A673 (cell line): ENCODE measurements around the gene HNRNPM. TPM values are rescaled to one million over a fixed set of nuclear protein-coding genes. Genes with fewer than 3 reads are reported as not detected.
A peak's percentile ranks its signal among the peaks of the same experiment; 100 is the strongest.

ENCODE experiments used
- BruUV-seq: library from RNA; stranded (reverse); fragments of 400-500 nt; replicated peaks from 2 replicates; lab custom pipeline; 2021; lab: Mats Ljungman, UMichigan
- CTCF ChIA-PET: fragments of 300-600 bp; sonication (Branson Sonifier 250); formaldehyde crosslinking; loops from one replicate; lab custom pipeline; 2022; ENCODE audit warnings: antibody characterized with exemption; lab: Charles Lee
- POLR2A ChIA-PET: fragments of 300-600 bp; sonication (Branson Sonifier 250); formaldehyde crosslinking; loops from one replicate; lab custom pipeline; 2022; ENCODE audit warnings: antibody characterized with exemption; ENCODE audit not compliant: low non-redundant PET; lab: Charles Lee
- DNase-seq: peaks from one replicate; pipeline ENCODE4 v3.0.0-alpha.2; 2015; ENCODE audit warnings: low spot score
- H3K27ac ChIP-seq: fragments of 200-600 bp; sonication (generic); 2 replicates; pipeline ENCODE4 v1.5.1; 2016; ENCODE audit warnings: mixed run types, low read depth, mild to moderate bottlenecking, mixed read lengths, antibody characterized with exemption, low read length; ENCODE audit not compliant: poor library complexity, severe bottlenecking
- H3K27me3 ChIP-seq: fragments of 200-600 bp; sonication (generic); replicated peaks from 2 replicates; pipeline ENCODE4 v1.6.1; 2017; ENCODE audit warnings: mixed run types, low read depth, mild to moderate bottlenecking, mixed read lengths, antibody characterized with exemption, low read length; ENCODE audit not compliant: insufficient read depth, poor library complexity
- H3K36me3 ChIP-seq: fragments of 200-600 bp; sonication (generic); 2 replicates; pipeline ENCODE4 v1.6.1; 2016; ENCODE audit warnings: mixed run types, mild to moderate bottlenecking, mixed read lengths, antibody characterized with exemption, low read length; ENCODE audit not compliant: insufficient read depth, poor library complexity, severe bottlenecking
- H3K4me1 ChIP-seq: fragments of 200-600 bp; sonication (generic); 2 replicates; pipeline ENCODE4 v1.6.1; 2017; ENCODE audit warnings: mixed run types, mild to moderate bottlenecking, mixed read lengths, antibody characterized with exemption, low read length; ENCODE audit not compliant: insufficient read depth, poor library complexity, severe bottlenecking
- H3K4me3 ChIP-seq: fragments of 200-600 bp; sonication (generic); 2 replicates; pipeline ENCODE4 v1.5.1; 2016; ENCODE audit warnings: low read depth, mixed run types, mild to moderate bottlenecking, mixed read lengths, low read length; ENCODE audit not compliant: poor library complexity, severe bottlenecking
- H3K9me3 ChIP-seq: fragments of 200-600 bp; sonication (generic); 2 replicates; pipeline ENCODE4 v1.6.1; 2016; ENCODE audit warnings: mixed run types, low read depth, mild to moderate bottlenecking, mixed read lengths, antibody characterized with exemption, low read length; ENCODE audit not compliant: poor library complexity, severe bottlenecking
- CTCF ChIP-seq: fragments of 300-800, 200-600 bp; sonication (generic); conservative IDR thresholded peaks from 2 replicates; pipeline ENCODE4 v1.5.1; 2017; ENCODE audit warnings: low read depth, mild to moderate bottlenecking, antibody characterized with exemption, low read length, moderate library complexity, mixed read lengths
- EZH2 ChIP-seq: fragments of 200-600 bp; sonication (generic); IDR thresholded peaks from 2 replicates; pipeline ENCODE4 v1.6.1; 2017; ENCODE audit warnings: borderline replicate concordance, low read depth, mild to moderate bottlenecking, mixed read lengths, antibody characterized with exemption, low read length; ENCODE audit not compliant: poor library complexity, severe bottlenecking
- intact Hi-C: fragments of 100-400 bp; cut with micrococcal nuclease; formaldehyde crosslinking; loops from one replicate; pipeline ENCODE4 v1.10.0; 2022; ENCODE audit not compliant: unreplicated experiment
- total RNA-seq: library from RNA; stranded (reverse); gene quantifications from 2 replicates; pipeline ENCODE4 v1.2.3, GENCODE V29; 2021

The HNRNPM gene
- total RNA-seq, 1 experiment from 2014 or later = 436 TPM

GRCh38 chr19:8445488-8446001, 770 bp downstream of the HNRNPM start:
- H3K4me1 ChIP-seq = peaks cover 23% of the 10 kb centered on the region
- H3K36me3 ChIP-seq = peaks cover 22% of the 10 kb centered on the region
- peak; percentile 39 for DNase-seq
- no peaks in the 10 kb centered on the region for H3K9me3 ChIP-seq
- BruUV-seq = no TSS peak
- ChIA-PET POLR2A (no interaction called here), CTCF (no interaction called here)
- peak overlapping the region; percentile 99 for H3K27ac ChIP-seq
- no peaks in the 10 kb centered on the region for H3K27me3 ChIP-seq
- TF ChIP-seq EZH2 = no peak
- TF ChIP-seq CTCF = no peak
- H3K4me3 ChIP-seq = peak overlapping the region; percentile 95
- intact Hi-C loops = no loop called here

- Histone ChIP-seq H3K4me1 (peaks cover 23% of the 10 kb centered on the region), H3K9me3 (no peaks in the 10 kb centered on the region), H3K27me3 (no peaks in the 10 kb centered on the region), H3K4me3 (peak overlapping the region; percentile 95), H3K36me3 (peaks cover 22% of the 10 kb centered on the region), H3K27ac (peak overlapping the region; percentile 99)
- no peak for DNase-seq
- TF ChIP-seq CTCF (no peak), EZH2 (no peak)
- intact Hi-C loops = no loop called here
- POLR2A ChIA-PET = no interaction called here
- TSS peak; percentile 48 for BruUV-seq
- CTCF ChIA-PET = no interaction called here
Measured at GRCh38 chr19:8446061-8446709, 1.4 kb downstream of the HNRNPM start.

DNA sequence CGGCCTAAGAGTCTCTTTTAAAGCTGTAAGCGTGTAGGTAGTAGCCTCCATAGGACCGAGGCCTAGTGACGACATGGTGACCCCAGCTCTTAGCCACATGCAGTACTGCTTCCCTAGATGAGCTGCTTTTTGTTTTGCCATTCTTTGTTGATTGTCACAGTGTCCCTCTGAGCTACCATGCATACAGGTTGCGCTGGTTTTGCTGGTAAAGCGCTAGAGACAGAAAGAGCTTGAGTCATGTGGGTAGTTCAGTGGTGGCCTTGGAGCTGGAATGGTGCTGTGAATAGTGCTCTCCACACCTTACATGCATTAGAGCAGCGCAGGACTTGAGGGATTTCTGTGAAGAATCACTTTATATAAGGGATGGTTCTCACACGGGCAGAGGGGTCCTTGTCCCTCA, 5.1 kb downstream of the HNRNPM start:
- TF ChIP-seq EZH2 (no peak), CTCF (no peak)
- Histone ChIP-seq H3K4me1 (peaks cover 35% of the 10 kb centered on the region), H3K36me3 (peaks cover 41% of the 10 kb centered on the region), H3K9me3 (no peaks in the 10 kb centered on the region), H3K27ac (no peak overlapping the region), H3K27me3 (no peaks in the 10 kb centered on the region), H3K4me3 (no peak overlapping the region)
- BruUV-seq = no TSS peak
- DNase-seq = no peak
- ChIA-PET POLR2A (no interaction called here), CTCF (no interaction called here)
- intact Hi-C loops = no loop called here
